HEK293 (cell line): Measurements from ENCODE around the gene SOCS6.

ENCODE experiments used
- CTCF ChIA-PET: fragments of 350-600 bp; formaldehyde crosslinking; extraction: SDS; loops from one replicate; lab custom pipeline; 2021; ENCODE audit warnings: antibody characterized with exemption; lab: Yijun Ruan, JAX
- POLR2A ChIA-PET: fragments of 300-600 bp; formaldehyde crosslinking; extraction: SDS; loops from one replicate; lab custom pipeline; 2020; ENCODE audit warnings: antibody characterized with exemption, inconsistent platforms; lab: Yijun Ruan, JAX
- H3K27ac ChIP-seq: fragments of 200-500 bp; sonication (Bioruptor generic); 2 replicates; pipeline ENCODE4 v1.5.1; 2014; ENCODE audit warnings: low read depth, low read length, control low read depth, inconsistent platforms; ENCODE audit errors: extremely low read depth
- H3K36me3 ChIP-seq, 2 experiments: fragments of 200-500 bp in 1 of 2; sonication (Bioruptor generic) in 1 of 2; 1 replicate in 1 of 2; 2 replicates in 1 of 2; pipeline ENCODE4 v1.5.1; 2014 to 2017; ENCODE audit warnings: inconsistent platforms in 2 of 2, low read length in 2 of 2; ENCODE audit not compliant: control insufficient read depth in 2 of 2, insufficient read depth in 1 of 2
- H3K4me1 ChIP-seq: fragments of 200-500 bp; sonication (Bioruptor generic); 2 replicates; pipeline ENCODE4 v1.5.1; 2014; ENCODE audit warnings: mild to moderate bottlenecking, low read length, inconsistent platforms; ENCODE audit not compliant: control insufficient read depth, insufficient read depth
- H3K4me3 ChIP-seq: 2 replicates; pipeline ENCODE4 v1.5.1; 2011; ENCODE audit warnings: low read depth, mild to moderate bottlenecking, control low read depth, low read length, moderate library complexity
- H3K9me3 ChIP-seq: fragments of 200-500 bp; sonication (Bioruptor generic); 2 replicates; pipeline ENCODE4 v1.5.1; 2014; ENCODE audit warnings: low read depth, low read length, inconsistent platforms; ENCODE audit not compliant: control insufficient read depth, insufficient read depth
- BCL6B ChIP-seq: fragments of 450-650 bp; formaldehyde crosslinking; IDR thresholded peaks from 2 replicates; pipeline ENCODE4 v1.5.1; 2017; ENCODE audit warnings: missing biosample characterization, missing genetic modification characterization
- FEZF1 ChIP-seq: fragments of 450-650 bp; formaldehyde crosslinking; IDR thresholded peaks from 2 replicates; pipeline ENCODE4 v1.5.1; 2016; ENCODE audit warnings: missing biosample characterization, missing genetic modification characterization
- GLIS1 ChIP-seq: fragments of 450-650 bp; formaldehyde crosslinking; IDR thresholded peaks from 2 replicates; pipeline ENCODE4 v1.5.1; 2016; ENCODE audit warnings: missing biosample characterization, missing genetic modification characterization
- HIC1 ChIP-seq: fragments of 450-650 bp; formaldehyde crosslinking; IDR thresholded peaks from 2 replicates; pipeline ENCODE4 v1.5.1; 2016; ENCODE audit warnings: missing biosample characterization, missing genetic modification characterization
- HOXC10 ChIP-seq: sonication (generic); formaldehyde crosslinking; IDR thresholded peaks from 2 replicates; pipeline ENCODE4 v1.8.1; 2023; ENCODE audit warnings: mild to moderate bottlenecking, missing genetic modification reagents
- OVOL3 ChIP-seq: fragments of 450-650 bp; formaldehyde crosslinking; IDR thresholded peaks from 2 replicates; pipeline ENCODE4 v1.5.1; 2016; ENCODE audit warnings: missing biosample characterization, missing genetic modification characterization
- PATZ1 ChIP-seq: fragments of 450-650 bp; formaldehyde crosslinking; IDR thresholded peaks from 2 replicates; pipeline ENCODE4 v1.5.1; 2016; ENCODE audit warnings: missing biosample characterization, missing genetic modification characterization
- PRDM2 ChIP-seq: fragments of 450-650 bp; formaldehyde crosslinking; IDR thresholded peaks from 2 replicates; pipeline ENCODE4 v1.5.1; 2016; ENCODE audit warnings: missing biosample characterization, missing genetic modification characterization, borderline replicate concordance
- REPIN1 ChIP-seq: fragments of 450-650 bp; formaldehyde crosslinking; IDR thresholded peaks from 2 replicates; pipeline ENCODE4 v1.5.1; 2017; ENCODE audit warnings: missing biosample characterization, missing genetic modification characterization, low read depth
- SP7 ChIP-seq: fragments of 450-650 bp; formaldehyde crosslinking; IDR thresholded peaks from 2 replicates; pipeline ENCODE4 v1.5.1; 2016; ENCODE audit warnings: missing biosample characterization, missing genetic modification characterization
- ZNF169 ChIP-seq: fragments of 450-650 bp; formaldehyde crosslinking; IDR thresholded peaks from 2 replicates; pipeline ENCODE4 v1.5.1; 2016; ENCODE audit warnings: missing biosample characterization, missing genetic modification characterization
- ZNF174 ChIP-seq: fragments of 450-650 bp; formaldehyde crosslinking; IDR thresholded peaks from 2 replicates; pipeline ENCODE4 v1.5.0; 2017; ENCODE audit warnings: missing biosample characterization, mild to moderate bottlenecking, missing genetic modification characterization
- ZNF266 ChIP-seq: fragments of 450-650 bp; formaldehyde crosslinking; IDR thresholded peaks from 2 replicates; pipeline ENCODE4 v1.5.1; 2016; ENCODE audit warnings: missing biosample characterization, missing genetic modification characterization, low read depth
- ZNF280C ChIP-seq: fragments of 450-650 bp; formaldehyde crosslinking; IDR thresholded peaks from 2 replicates; pipeline ENCODE4 v1.5.1; 2016; ENCODE audit warnings: missing biosample characterization, missing genetic modification characterization
- ZNF366 ChIP-seq: fragments of 450-650 bp; formaldehyde crosslinking; conservative IDR thresholded peaks from 2 replicates; pipeline ENCODE4 v1.5.1; 2016; ENCODE audit warnings: missing biosample characterization, missing genetic modification characterization
- ZNF596 ChIP-seq: fragments of 450-650 bp; IDR thresholded peaks from 2 replicates; pipeline ENCODE4 v1.5.0; 2018; ENCODE audit warnings: missing biosample characterization, mild to moderate bottlenecking, missing genetic modification characterization, moderate library complexity
- ZNF626 ChIP-seq: fragments of 450-650 bp; sonication (Bioruptor Pico); formaldehyde crosslinking; IDR thresholded peaks from 2 replicates; pipeline ENCODE4 v1.5.1; 2018; ENCODE audit warnings: missing biosample characterization, missing genetic modification characterization, inconsistent platforms
- ZNF76 ChIP-seq: fragments of 450-650 bp; formaldehyde crosslinking; IDR thresholded peaks from 2 replicates; pipeline ENCODE4; 2016; ENCODE audit warnings: low read depth, missing biosample characterization, missing genetic modification characterization, borderline replicate concordance

The SOCS6 gene

GRCh38 chr18:70373042-70373519 lies 84.2 kb downstream of the SOCS6 start:
- no peaks in the 10 kb centered on the region for H3K36me3 ChIP-seq
- CTCF ChIA-PET = interaction anchor here (1.1 to 1.9 kb wide), 4 partner anchors 8 to 174 kb away, joined by 3 to 7 read pairs (median 4); no protein-coding TSS in a partner anchor
- H3K27ac ChIP-seq = no peak overlapping the region
- POLR2A ChIA-PET = interaction anchor here (1.1 kb wide), 1 partner anchor 12 kb away, joined by 5 read pairs; no protein-coding TSS in a partner anchor
- H3K4me3 ChIP-seq = no peak overlapping the region
- no peaks in the 10 kb centered on the region for H3K9me3 ChIP-seq
- peaks cover 7% of the 10 kb centered on the region for H3K4me1 ChIP-seq
- TF ChIP-seq SP7 (tag by site-specific recombination) = 0 out of 2 replicates have a peak, but pooled peaks have one; percentile 30
- no peak for TF ChIP-seq ZNF626 (tag by site-specific recombination)
- no peak for TF ChIP-seq PRDM2 (tag by site-specific recombination)
- 0 out of 2 replicates have a peak, but pooled peaks have one; percentile 19 for TF ChIP-seq ZNF366 (tag by site-specific recombination)
- peak; percentile 54; the same call in 1 of the 2 replicates for TF ChIP-seq HIC1 (tag by site-specific recombination)
- peak; percentile 96 for TF ChIP-seq ZNF266 (tag by site-specific recombination)

GRCh38 chr18:70374154-70374553 lies 85.3 kb downstream of the SOCS6 start:
- Histone ChIP-seq H3K27ac (no peak overlapping the region), H3K36me3 (no peaks in the 10 kb centered on the region), H3K4me1 (peaks cover 7% of the 10 kb centered on the region), H3K4me3 (no peak overlapping the region), H3K9me3 (no peaks in the 10 kb centered on the region)
- ChIA-PET CTCF (interaction anchor here (1.1 kb wide), 1 partner anchor 8 kb away, joined by 3 read pairs; no protein-coding TSS in a partner anchor), POLR2A (no interaction called here)
- TF ChIP-seq ZNF174 (tag by site-specific recombination) (no peak), ZNF76 (no peak), PATZ1 (tag by site-specific recombination) (no peak), ZNF280C (tag by site-specific recombination) (no peak), ZNF169 (tag by site-specific recombination) (no peak), GLIS1 (tag by site-specific recombination) (no peak), OVOL3 (tag by site-specific recombination) (no peak), BCL6B (no peak), FEZF1 (tag by site-specific recombination) (no peak), ZNF596 (tag by site-specific recombination) (no peak), HOXC10 (CRISPR knock-in tag) (no peak), REPIN1 (no peak)
